T-cell (primary cell): ENCODE measurements around the gene MLXIPL. TPM values are rescaled to one million over a fixed set of nuclear protein-coding genes. Genes with fewer than 3 reads are reported as not detected.
A peak's percentile ranks its signal among the peaks of the same experiment; 100 is the strongest.
"Not testable (repeated sequence)": the region's sequence is repeated elsewhere in the genome, so short reads cannot be mapped to it uniquely, and the experiment has no call there.

Experiments used
- ATAC-seq, 4 experiments: fragments of 200-7000 bp in 3 of 4; fragments of 150-1000 bp in 1 of 4; cut with Tn5 transposase; replicated peaks in 1 of 4; 1 replicate in 3 of 4; 2 replicates in 1 of 4; pipeline ENCODE4 v1.10.0; 2021; ENCODE audit warnings: moderate library complexity in 3 of 4, mild to moderate bottlenecking in 2 of 4, moderate number of reproducible peaks in 1 of 4
- CTCF ChIA-PET, 2 donors: fragments of 300-600 bp; sonication (Branson Sonifier 250); formaldehyde crosslinking; loops; one replicate each; lab custom pipeline; 2022; ENCODE audit warnings: antibody characterized with exemption in 2 of 2; lab: Charles Lee
- POLR2A ChIA-PET, 2 donors: fragments of 300-600 bp; sonication (Branson Sonifier 250); formaldehyde crosslinking; loops; one replicate each; lab custom pipeline; 2022; ENCODE audit warnings: antibody characterized with exemption in 2 of 2; lab: Charles Lee
- DNase-seq, 35 experiments: peaks; one replicate each; pipeline versions ENCODE4 v3.0.0 to v3.0.0-alpha.2; 2013 to 2023
- H3K27ac ChIP-seq: one replicate; pipeline ENCODE4 v1.5.1; 2013; ENCODE audit warnings: low read length
- H3K27me3 ChIP-seq, 2 experiments: replicated peaks in 1 of 2; 1 replicate in 1 of 2; 2 replicates in 1 of 2; pipeline versions ENCODE4 v1.6.1 to v1.7.0; 2013; ENCODE audit warnings: low read length in 1 of 2, mixed read lengths in 1 of 2; ENCODE audit not compliant: control insufficient read depth in 2 of 2, insufficient read depth in 2 of 2; ENCODE audit errors: extremely low read depth in 1 of 2
- H3K36me3 ChIP-seq, 2 donors: 1 replicate in 1 of 2; 2 replicates in 1 of 2; pipeline versions ENCODE4 v1.6.1 to v1.7.0; 2013; ENCODE audit warnings: low read length in 1 of 2; ENCODE audit not compliant: control insufficient read depth in 2 of 2, insufficient read depth in 1 of 2; ENCODE audit errors: extremely low read depth in 1 of 2
- H3K4me1 ChIP-seq, 2 experiments: 1 replicate in 1 of 2; 2 replicates in 1 of 2; pipeline versions ENCODE4 v1.6.1 to v1.7.0; 2013; ENCODE audit warnings: low read length in 2 of 2, mixed read lengths in 1 of 2; ENCODE audit not compliant: insufficient read depth in 2 of 2, control insufficient read depth in 1 of 2; ENCODE audit errors: extremely low read depth in 1 of 2
- H3K4me3 ChIP-seq, 2 donors: 1 replicate in 1 of 2; 2 replicates in 1 of 2; pipeline versions ENCODE4 v1.5.1 to v1.7.0; 2013; ENCODE audit warnings: mild to moderate bottlenecking in 2 of 2, low read length in 1 of 2, moderate library complexity in 1 of 2; ENCODE audit not compliant: control insufficient read depth in 1 of 2; ENCODE audit errors: extremely low read depth in 1 of 2
- H3K9me3 ChIP-seq: 2 replicates; pipeline ENCODE4 v1.7.0; 2013
- H3K27ac Mint-ChIP-seq, 2 donors: one replicate each; pipeline ENCODE4 v1.8.0; 2020 to 2021; ENCODE audit warnings: mild to moderate bottlenecking in 2 of 2, mixed read lengths in 2 of 2
- H3K27me3 Mint-ChIP-seq, 2 donors: one replicate each; pipeline ENCODE4 v1.8.0; 2021 to 2022; ENCODE audit warnings: mixed read lengths in 2 of 2
- H3K36me3 Mint-ChIP-seq: one replicate; pipeline ENCODE4 v1.8.0; 2021; ENCODE audit warnings: mixed read lengths
- H3K4me1 Mint-ChIP-seq, 3 donors: one replicate each; pipeline ENCODE4 v1.8.0; 2020 to 2022; ENCODE audit warnings: mixed read lengths in 3 of 3, mild to moderate bottlenecking in 1 of 3
- H3K4me3 Mint-ChIP-seq, 3 donors: one replicate each; pipeline ENCODE4 v1.8.0; 2020 to 2022; ENCODE audit warnings: mild to moderate bottlenecking in 3 of 3, mixed read lengths in 3 of 3, moderate library complexity in 3 of 3
- H3K9me3 Mint-ChIP-seq, 3 donors: one replicate each; pipeline ENCODE4 v1.8.0; 2020 to 2022; ENCODE audit warnings: mixed read lengths in 3 of 3
- WGBS: methylation state at CpG from one replicate; pipeline ENCODE4 v1.1.5; 2013; ENCODE audit warnings: missing lambda C conversion rate; ENCODE audit not compliant: insufficient coverage; 5-methylcytosine and 5-hydroxymethylcytosine counted together
- total RNA-seq, 35 experiments: library from RNA in 6 of 35; stranded (reverse) in 6 of 35; fragments of 120-200 nt in 1 of 35; gene quantifications; one replicate each; pipeline versions ENCODE4 v1.2.1 to v1.2.4 and lab custom pipeline; 2013 to 2026

The MLXIPL gene
- total RNA-seq, 5 donors from 2014 or later (not counting 1 experiment from before 2014, with no cell fraction given) = 0.30 to 0.95 (median 0.58) TPM; not detected in 2

GRCh38 chr7:73567140-73567539, 57.2 kb downstream of the MLXIPL start:
- ChIA-PET POLR2A (interaction anchor here in 1 of 2 donors (0.6 kb wide), 1 partner anchor 19 kb away, joined by 3 read pairs; no protein-coding TSS in a partner anchor), CTCF (no interaction called here)
- no peak for ATAC-seq
- no peak for DNase-seq
- H3K36me3 ChIP-seq = peaks cover 7 to 28% of the 10 kb centered on the region in 2 donors
- WGBS = 80% methylated on average over 1 of the region's 4 CpGs
- peak overlapping the region in 1 of 2 donors; percentile 80 for H3K27ac Mint-ChIP-seq
- H3K36me3 Mint-ChIP-seq = peaks cover 11% of the 10 kb centered on the region
- peak overlapping the region in 1 of 3 donors; percentile 67 for H3K4me3 Mint-ChIP-seq
- no peaks in the 10 kb centered on the region for H3K9me3 ChIP-seq
- H3K9me3 Mint-ChIP-seq = no peaks in the 10 kb centered on the region
- no peak overlapping the region for H3K4me3 ChIP-seq
- no peak overlapping the region for H3K27ac ChIP-seq
- H3K27me3 ChIP-seq = no peaks in the 10 kb centered on the region
- H3K4me1 ChIP-seq = peaks cover 0 to 10% of the 10 kb centered on the region in 2 experiments
- H3K27me3 Mint-ChIP-seq = no peaks in the 10 kb centered on the region
- peaks cover 26 to 31% (median 30%) of the 10 kb centered on the region in 3 donors for H3K4me1 Mint-ChIP-seq

GRCh38 chr7:73566431-73566830, 57.9 kb downstream of the MLXIPL start:
- peak overlapping the region in 1 of 2 donors; percentile 51 for H3K4me3 ChIP-seq
- Mint-ChIP-seq H3K4me1 (peaks cover 26 to 31% (median 30%) of the 10 kb centered on the region in 3 donors), H3K4me3 (peak overlapping the region; percentile 67 to 82 (median 77)), H3K27ac (peak overlapping the region; percentile 81 to 82)
- not testable (repeated sequence) for H3K27me3 ChIP-seq, H3K36me3 Mint-ChIP-seq, H3K9me3 Mint-ChIP-seq, DNase-seq, H3K4me1 ChIP-seq, H3K9me3 ChIP-seq, H3K27me3 Mint-ChIP-seq
- peaks cover 6 to 21% of the 10 kb centered on the region in 2 donors for H3K36me3 ChIP-seq
- ATAC-seq = peak; percentile 21 to 59 (median 51)
- CTCF ChIA-PET = interaction anchor here in 1 of 2 donors (0.5 to 1.8 kb wide), 6 partner anchors 11 to 107 kb away, joined by 3 to 7 read pairs (median 5); partner anchors contain the start of genes BAZ1B and TBL2
- peak overlapping the region; percentile 56 for H3K27ac ChIP-seq
- POLR2A ChIA-PET = interaction anchor here in 1 of 2 donors (0.5 to 0.6 kb wide), 2 partner anchors 166 to 172 kb away, joined by 3 to 5 read pairs; no protein-coding TSS in a partner anchor

- ChIA-PET POLR2A (interaction anchor here (0.5 to 0.6 kb wide), 4 partner anchors 12 to 172 kb away, joined by 3 to 17 read pairs (median 4); partner anchors contain the start of gene TBL2 (in 2 of the 2)), CTCF (interaction anchor here in 1 of 2 donors (0.5 to 1.8 kb wide), 6 partner anchors 10 to 108 kb away, joined by 3 to 7 read pairs (median 5); partner anchors contain the start of genes BAZ1B and TBL2)
- no peaks in the 10 kb centered on the region for H3K9me3 Mint-ChIP-seq
- peak overlapping the region; percentile 67 to 82 (median 77) for H3K4me3 Mint-ChIP-seq
- H3K27me3 Mint-ChIP-seq = no peaks in the 10 kb centered on the region
- H3K4me1 Mint-ChIP-seq = peaks cover 26 to 31% (median 30%) of the 10 kb centered on the region in 3 donors
- Histone ChIP-seq H3K27ac (peak overlapping the region; percentile 56), H3K9me3 (no peaks in the 10 kb centered on the region), H3K36me3 (peaks cover 2 to 15% of the 10 kb centered on the region in 2 donors), H3K4me1 (peaks cover 0 to 10% of the 10 kb centered on the region in 2 experiments), H3K27me3 (no peaks in the 10 kb centered on the region), H3K4me3 (peak overlapping the region in 1 of 2 donors; percentile 51)
- H3K27ac Mint-ChIP-seq = peak overlapping the region; percentile 81 to 82
- 80% methylated on average over 2 of the region's 7 CpGs for WGBS
- H3K36me3 Mint-ChIP-seq = peaks cover 5% of the 10 kb centered on the region
- DNase-seq (peak in 1 of 35 experiments; percentile 25), ATAC-seq (peak; percentile 32 to 37 (median 33))
These were observed 58.5 kb downstream of the MLXIPL start for GRCh38 chr7:73565675-73566340.

GRCh38 chr7:73560109-73560835, 64.0 kb downstream of the MLXIPL start:
- no peaks in the 10 kb centered on the region for H3K36me3 ChIP-seq
- peak overlapping the region in 1 of 2 donors; percentile 34 for H3K27ac Mint-ChIP-seq
- no peaks in the 10 kb centered on the region for H3K9me3 ChIP-seq
- H3K4me1 ChIP-seq = peaks cover 12 to 22% of the 10 kb centered on the region in 2 experiments
- no peaks in the 10 kb centered on the region for H3K27me3 Mint-ChIP-seq
- H3K4me3 ChIP-seq = no peak overlapping the region
- WGBS = 70% methylated on average over 10 of the region's 11 CpGs
- no peaks in the 10 kb centered on the region for H3K36me3 Mint-ChIP-seq
- peaks cover 19 to 28% (median 20%) of the 10 kb centered on the region in 3 donors for H3K4me1 Mint-ChIP-seq
- peak overlapping the region in 1 of 3 donors; percentile 15 for H3K4me3 Mint-ChIP-seq
- H3K9me3 Mint-ChIP-seq = no peaks in the 10 kb centered on the region
- no peak for DNase-seq
- CTCF ChIA-PET = interaction anchor here in 1 of 2 donors (0.8 kb wide), 1 partner anchor 66 kb away, joined by 4 read pairs; no protein-coding TSS in a partner anchor
- no peak overlapping the region for H3K27ac ChIP-seq
- POLR2A ChIA-PET = interaction anchor here in 1 of 2 donors (0.6 kb wide), 1 partner anchor 45 kb away, joined by 3 read pairs; no protein-coding TSS in a partner anchor
- no peaks in the 10 kb centered on the region for H3K27me3 ChIP-seq
- ATAC-seq = no peak

GRCh38 chr7:73557397-73558257, 66.7 kb downstream of the MLXIPL start, which contains the start of gene BCL7B:
BCL7B (minus strand) TSS chr7:73557690; CDS start chr7:73557578, 112 bp downstream.
- Mint-ChIP-seq H3K9me3 (no peaks in the 10 kb centered on the region), H3K36me3 (peaks cover 5% of the 10 kb centered on the region), H3K4me1 (peaks cover 31 to 33% (median 32%) of the 10 kb centered on the region in 3 donors), H3K27me3 (no peaks in the 10 kb centered on the region), H3K4me3 (peak within 1 kb of the TSS; percentile 90 to 95 (median 95)), H3K27ac (peak within 1 kb of the TSS; percentile 95 to 97)
- peaks cover 12 to 29% of the 10 kb centered on the region in 2 experiments for H3K4me1 ChIP-seq
- peaks cover 2 to 3% of the 10 kb centered on the region in 2 donors for H3K36me3 ChIP-seq
- 2% methylated on average over 76 of the region's 83 CpGs for WGBS
- no peaks in the 10 kb centered on the region for H3K27me3 ChIP-seq
- ChIA-PET CTCF (interaction anchor here in 1 of 2 donors (0.6 kb wide), 3 partner anchors 37 to 707 kb away, joined by 3 to 7 read pairs (median 3); no protein-coding TSS in a partner anchor), POLR2A (interaction anchor here (0.6 to 1.5 kb wide), 5 partner anchors 21 to 38 kb away, joined by 3 to 7 read pairs (median 6); partner anchors contain the start of gene TBL2 (in 2 of the 2))
- H3K27ac ChIP-seq = peak within 1 kb of the TSS; percentile 95
- peak within 1 kb of the TSS; percentile 90 to 94 for H3K4me3 ChIP-seq
- H3K9me3 ChIP-seq = no peaks in the 10 kb centered on the region
- DNase-seq = peak; percentile 48 to 90 (median 71)
- peak; percentile 70 to 76 (median 71) for ATAC-seq
